Thymus (tissue), 11 donors: ENCODE data around the gene CHML. TPM values are rescaled to one million over a fixed set of nuclear protein-coding genes. Genes with fewer than 3 reads are reported as not detected.

Source experiments
- DNase-seq, 9 donors: peaks; one replicate each; pipeline ENCODE4 v3.0.0-alpha.2; 2013; ENCODE audit warnings: low spot score in 9 of 9, low read depth in 6 of 9, missing footprints in 1 of 9
- H3K27ac ChIP-seq, 2 donors: one replicate each; pipeline ENCODE4 v1.5.1; 2013; ENCODE audit warnings: control low read depth in 1 of 2, low read depth in 1 of 2, low read length in 1 of 2, mild to moderate bottlenecking in 1 of 2, moderate library complexity in 1 of 2
- H3K27me3 ChIP-seq, 2 donors: one replicate each; pipeline ENCODE4 v1.5.1; 2013; ENCODE audit warnings: low read length in 1 of 2; ENCODE audit not compliant: control insufficient read depth in 2 of 2, insufficient read depth in 1 of 2
- H3K36me3 ChIP-seq, 2 donors: one replicate each; pipeline ENCODE4 v1.5.1; 2013; ENCODE audit warnings: low read length in 1 of 2, mild to moderate bottlenecking in 1 of 2, moderate library complexity in 1 of 2; ENCODE audit not compliant: control insufficient read depth in 2 of 2, insufficient read depth in 2 of 2
- H3K4me1 ChIP-seq, 2 donors: one replicate each; pipeline ENCODE4 v1.5.1; 2013; ENCODE audit warnings: low read length in 2 of 2; ENCODE audit not compliant: control insufficient read depth in 2 of 2, insufficient read depth in 2 of 2
- H3K4me3 ChIP-seq, 2 donors: one replicate each; pipeline ENCODE4 v1.5.1; 2013; ENCODE audit warnings: low read length in 2 of 2, control low read depth in 1 of 2, mild to moderate bottlenecking in 1 of 2
- H3K9me3 ChIP-seq, 2 donors: one replicate each; pipeline ENCODE4 v1.5.1; 2013; ENCODE audit warnings: low read length in 1 of 2, mild to moderate bottlenecking in 1 of 2; ENCODE audit not compliant: control insufficient read depth in 2 of 2, insufficient read depth in 1 of 2
- WGBS: extraction: QIAGEN DNeasy Blood & Tissue Kit; methylation state at CpG from one replicate; pipeline ENCODE4 v1.1.7; 2013; 5-methylcytosine and 5-hydroxymethylcytosine counted together
- polyA plus RNA-seq: library from polyadenylated mRNA; stranded (reverse); fragments of 200-250 nt; gene quantifications from one replicate; pipeline ENCODE4 v1.2.3, GENCODE V29; 2013
- total RNA-seq: library from RNA; stranded (reverse); fragments of 120-200 nt; gene quantifications from one replicate; pipeline ENCODE4 v1.2.4, GENCODE V29; 2013
- donor health status: healthy.

The CHML gene
- total and polyA plus RNA-seq, 2 donors: 7.4 to 13.3 TPM

GRCh38 chr1:241640867-241641622, 876 bp upstream of the CHML start:
- H3K27me3 ChIP-seq: no peaks in the 10 kb centered on the region
- peak in 2 of 9 donors; percentile 10 to 33 for DNase-seq
- H3K36me3 ChIP-seq: peaks cover 0 to 2% of the 10 kb centered on the region in 2 donors
- peaks cover 8 to 16% of the 10 kb centered on the region in 2 donors for H3K4me1 ChIP-seq
- H3K4me3 ChIP-seq: peak overlapping the region; percentile 46 to 90
- peak overlapping the region in 1 of 2 donors; percentile 68 for H3K27ac ChIP-seq
- H3K9me3 ChIP-seq: no peaks in the 10 kb centered on the region
- WGBS: 92% methylated on average over 9 of the region's 9 CpGs

GRCh38 chr1:241639623-241640148, 483 bp downstream of the CHML start:
- Histone ChIP-seq H3K9me3 (no peaks in the 10 kb centered on the region), H3K4me1 (peaks cover 13 to 20% of the 10 kb centered on the region in 2 donors), H3K27ac (peak overlapping the region; percentile 50 to 73), H3K27me3 (no peaks in the 10 kb centered on the region), H3K4me3 (peak overlapping the region; percentile 88 to 90), H3K36me3 (peaks cover 0 to 2% of the 10 kb centered on the region in 2 donors)
- DNase-seq: peak in 4 of 9 donors; percentile 33 to 61 (median 39)
- WGBS: 1% methylated on average over 42 of the region's 42 CpGs

- H3K27ac ChIP-seq: peak overlapping the region in 1 of 2 donors; percentile 73
- H3K4me1 ChIP-seq: peaks cover 13 to 20% of the 10 kb centered on the region in 2 donors
Observed at GRCh38 chr1:241638909-241639622, 1.1 kb downstream of the CHML start.

GRCh38 chr1:241638099-241638682, 2.0 kb downstream of the CHML start:
- DNase-seq: peak in 1 of 9 donors; percentile 11
- Histone ChIP-seq H3K4me3 (peak overlapping the region in 1 of 2 donors; percentile 9), H3K36me3 (peaks cover 0 to 5% of the 10 kb centered on the region in 2 donors), H3K27ac (no peak overlapping the region), H3K4me1 (peaks cover 13 to 20% of the 10 kb centered on the region in 2 donors), H3K9me3 (no peaks in the 10 kb centered on the region), H3K27me3 (no peaks in the 10 kb centered on the region)
- WGBS: 82% methylated on average over 5 of the region's 5 CpGs

More at GRCh38 chr1:241638909-241639622, 1.1 kb downstream of the CHML start:
- H3K9me3 ChIP-seq: no peaks in the 10 kb centered on the region
- peak overlapping the region; percentile 88 to 90 for H3K4me3 ChIP-seq
- peaks cover 0 to 5% of the 10 kb centered on the region in 2 donors for H3K36me3 ChIP-seq
- 10% methylated on average over 11 of the region's 11 CpGs for WGBS
- no peaks in the 10 kb centered on the region for H3K27me3 ChIP-seq
- peak in 2 of 9 donors; percentile 47 to 59 for DNase-seq

- no peak for DNase-seq
- Histone ChIP-seq H3K36me3 (peaks cover 0 to 8% of the 10 kb centered on the region in 2 donors), H3K9me3 (no peaks in the 10 kb centered on the region), H3K27ac (no peak overlapping the region), H3K4me1 (peaks cover 13 to 20% of the 10 kb centered on the region in 2 donors), H3K27me3 (no peaks in the 10 kb centered on the region), H3K4me3 (no peak overlapping the region)
- 93% methylated on average over 4 of the region's 4 CpGs for WGBS
Observed at GRCh38 chr1:241637604-241638003, 2.6 kb downstream of the CHML start.

GRCh38 chr1:241637046-241637590, 3.1 kb downstream of the CHML start:
- H3K4me3 ChIP-seq: no peak overlapping the region
- no peaks in the 10 kb centered on the region for H3K9me3 ChIP-seq
- H3K27me3 ChIP-seq: no peaks in the 10 kb centered on the region
- H3K27ac ChIP-seq: no peak overlapping the region
- no peak for DNase-seq
- peaks cover 0 to 8% of the 10 kb centered on the region in 2 donors for H3K36me3 ChIP-seq
- peaks cover 13 to 20% of the 10 kb centered on the region in 2 donors for H3K4me1 ChIP-seq

GRCh38 chr1:241636291-241636690, 3.9 kb downstream of the CHML start:
- Histone ChIP-seq H3K9me3 (no peaks in the 10 kb centered on the region), H3K27me3 (no peaks in the 10 kb centered on the region), H3K36me3 (peaks cover 0 to 8% of the 10 kb centered on the region in 2 donors), H3K4me3 (no peak overlapping the region), H3K4me1 (peaks cover 13 to 20% of the 10 kb centered on the region in 2 donors), H3K27ac (no peak overlapping the region)
- 69% methylated on average over 1 of the region's 1 CpG for WGBS
- DNase-seq: no peak

GRCh38 chr1:241635556-241636152, 4.5 kb downstream of the CHML start:
- WGBS: 13% methylated on average over 4 of the region's 4 CpGs
- DNase-seq: peak in 1 of 9 donors; percentile 54
- H3K27ac ChIP-seq: no peak overlapping the region
- no peaks in the 10 kb centered on the region for H3K27me3 ChIP-seq
- H3K36me3 ChIP-seq: peaks cover 0 to 8% of the 10 kb centered on the region in 2 donors
- peaks cover 13 to 17% of the 10 kb centered on the region in 2 donors for H3K4me1 ChIP-seq
- H3K9me3 ChIP-seq: no peaks in the 10 kb centered on the region
- no peak overlapping the region for H3K4me3 ChIP-seq
